Prostate gland (tissue), 2 donors: ENCODE results near the gene CCDC85B.

ENCODE experiments used
- CTCF ChIP-seq, 4 experiments: fragments of 200-600 bp in 2 of 4; fragments of 450-650 bp in 2 of 4; sonication (generic) in 2 of 4; IDR thresholded peaks; 1 replicate in 3 of 4; 2 replicates in 1 of 4; pipeline ENCODE4 v1.5.1; 2016 to 2019; ENCODE audit warnings: antibody characterized with exemption in 4 of 4, mild to moderate bottlenecking in 2 of 4, moderate library complexity in 2 of 4
- POLR2A ChIP-seq: fragments of 450-650 bp; IDR thresholded peaks from one replicate; pipeline ENCODE4 v1.6.1; 2016; ENCODE audit warnings: antibody characterized with exemption, mild to moderate bottlenecking

GRCh38 chr11:65869643-65870306 is 20.7 kb upstream of the CCDC85B start:
- TF ChIP-seq POLR2A (no peak), CTCF (IDR thresholded peaks at IDR 0.05) (no peak)
